Transverse colon (tissue), 4 donors: ENCODE measurements around the gene HTR2B. TPM values are rescaled to one million over a fixed set of nuclear protein-coding genes. Genes with fewer than 3 reads are reported as not detected.
"Not testable (repeated sequence)": the region's sequence is repeated elsewhere in the genome, so short reads cannot be mapped to it uniquely, and the experiment has no call there.

ENCODE experiments used
- DNase-seq: peaks from one replicate; pipeline ENCODE4 v3.0.0-alpha.2; 2019
- H3K27ac ChIP-seq, 4 donors: fragments of 200-600 bp; sonication (generic); 2 replicates each; pipeline ENCODE4 v1.5.1; 2016 to 2018; ENCODE audit warnings: inconsistent platforms in 4 of 4
- H3K27me3 ChIP-seq: fragments of 200-600 bp; sonication (generic); 2 replicates; pipeline ENCODE4 v1.5.1; 2017; ENCODE audit warnings: inconsistent platforms
- H3K36me3 ChIP-seq, 4 donors: fragments of 200-600 bp; sonication (generic); 2 replicates each; pipeline ENCODE4 v1.5.1; 2017 to 2019; ENCODE audit warnings: inconsistent platforms in 4 of 4
- H3K4me1 ChIP-seq, 4 donors: fragments of 200-600 bp; sonication (generic); 2 replicates each; pipeline ENCODE4 v1.5.1; 2017 to 2020; ENCODE audit warnings: inconsistent platforms in 4 of 4
- H3K4me3 ChIP-seq, 4 donors: fragments of 200-600 bp; sonication (generic); 1 replicate in 1 of 4; 2 replicates in 3 of 4; pipeline versions ENCODE4 v1.5.1 to v1.6.1; 2017 to 2019; ENCODE audit warnings: inconsistent platforms in 4 of 4
- H3K9me3 ChIP-seq, 2 donors: fragments of 200-600 bp; sonication (generic); 2 replicates each; pipeline ENCODE4 v1.5.1; 2017 to 2019; ENCODE audit warnings: inconsistent platforms in 2 of 2
- EP300 ChIP-seq: sonication (generic); formaldehyde crosslinking; IDR thresholded peaks from one replicate; pipeline ENCODE4 v1.6.1; 2017; ENCODE audit warnings: antibody characterized with exemption, low read depth
- POLR2A ChIP-seq: fragments of 450-650 bp; IDR thresholded peaks from one replicate; pipeline ENCODE4 v1.6.1; 2016; ENCODE audit warnings: antibody characterized with exemption, mild to moderate bottlenecking, moderate library complexity
- POLR2AphosphoS5 ChIP-seq, 3 donors: sonication (generic); formaldehyde crosslinking; IDR thresholded peaks; one replicate each; pipeline ENCODE4 v1.6.1; 2016; ENCODE audit warnings: antibody characterized with exemption in 3 of 3
- WGBS, 2 donors: methylation state at CpG; one replicate each; pipeline ENCODE4 v1.1.5; 2018; ENCODE audit warnings: low coverage in 1 of 2; 5-methylcytosine and 5-hydroxymethylcytosine counted together
- in situ Hi-C, 4 donors: fragments of 200-750 bp; cut with MboI; loops; one replicate each; pipeline versions ENCODE4 v1.15.0 to v1.15.1; 2017; ENCODE audit warnings: low sequenced_read_pairs in 3 of 4, low pct_ligation_motif_present in 1 of 4, low pct_unique_long_range_greater_than_20kb in 1 of 4
- intact Hi-C: fragments of 100-400 bp; cut with DNase I; formaldehyde crosslinking; loops from one replicate; pipeline ENCODE4 v1.15.1; 2023; ENCODE audit warnings: low total_unique reads
- total RNA-seq, 4 donors: library from RNA; depleted of rRNA; stranded (reverse); fragments of >200 nt; gene quantifications; one replicate each; pipeline ENCODE4 v1.1.0, GENCODE V29; 2016
- TF ChIP-seq, protein P1 (sequence below), 5 experiments: fragments of 200-600 bp in 3 of 5; fragments of 450-650 bp in 2 of 5; sonication (generic) in 3 of 5; IDR thresholded peaks; 1 replicate in 2 of 5; 2 replicates in 3 of 5; pipeline ENCODE4 v1.5.1; 2016 to 2017; ENCODE audit warnings: antibody characterized with exemption in 5 of 5, inconsistent platforms in 3 of 5, mild to moderate bottlenecking in 2 of 5, moderate library complexity in 1 of 5

The HTR2B gene
- total RNA-seq, 4 donors from 2014 or later = 0.40 to 6.2 (median 0.82) TPM; not detected in 1

GRCh38 chr2:231104115-231104713 is 20.6 kb downstream of the HTR2B start:
- no peak for TF ChIP-seq POLR2AphosphoS5 (IDR thresholded peaks at IDR 0.05)
- TF ChIP-seq, protein P1, sequence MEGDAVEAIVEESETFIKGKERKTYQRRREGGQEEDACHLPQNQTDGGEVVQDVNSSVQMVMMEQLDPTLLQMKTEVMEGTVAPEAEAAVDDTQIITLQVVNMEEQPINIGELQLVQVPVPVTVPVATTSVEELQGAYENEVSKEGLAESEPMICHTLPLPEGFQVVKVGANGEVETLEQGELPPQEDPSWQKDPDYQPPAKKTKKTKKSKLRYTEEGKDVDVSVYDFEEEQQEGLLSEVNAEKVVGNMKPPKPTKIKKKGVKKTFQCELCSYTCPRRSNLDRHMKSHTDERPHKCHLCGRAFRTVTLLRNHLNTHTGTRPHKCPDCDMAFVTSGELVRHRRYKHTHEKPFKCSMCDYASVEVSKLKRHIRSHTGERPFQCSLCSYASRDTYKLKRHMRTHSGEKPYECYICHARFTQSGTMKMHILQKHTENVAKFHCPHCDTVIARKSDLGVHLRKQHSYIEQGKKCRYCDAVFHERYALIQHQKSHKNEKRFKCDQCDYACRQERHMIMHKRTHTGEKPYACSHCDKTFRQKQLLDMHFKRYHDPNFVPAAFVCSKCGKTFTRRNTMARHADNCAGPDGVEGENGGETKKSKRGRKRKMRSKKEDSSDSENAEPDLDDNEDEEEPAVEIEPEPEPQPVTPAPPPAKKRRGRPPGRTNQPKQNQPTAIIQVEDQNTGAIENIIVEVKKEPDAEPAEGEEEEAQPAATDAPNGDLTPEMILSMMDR (IDR thresholded peaks at IDR 0.05) = peak; percentile 83 to 91 (median 85)
- Histone ChIP-seq H3K4me3 (no peak overlapping the region), H3K9me3 (peaks cover 3 to 5% of the 10 kb centered on the region in 2 donors), H3K27ac (peak overlapping the region; percentile 54 to 60 (median 58)), H3K36me3 (peaks cover 0 to 14% (median 2%) of the 10 kb centered on the region in 4 donors), H3K27me3 (no peaks in the 10 kb centered on the region), H3K4me1 (peaks cover 3 to 37% (median 20%) of the 10 kb centered on the region in 4 donors)
- WGBS, 2 donors = 4 to 11% methylated on average over 3 of the region's 3 CpGs
- in situ Hi-C loops = loop anchor here (10.0 to 25.0 kb wide), 5 partner anchors 91 to 341 kb away; partner anchors contain the start of gene ARMC9 (in 1 of the 4)
- peak; percentile 75 for DNase-seq
- intact Hi-C loops = loop anchor here (5.0 to 10.0 kb wide), 2 partner anchors 191 to 308 kb away; no protein-coding TSS in a partner anchor

GRCh38 chr2:231102772-231103171 is 22.1 kb downstream of the HTR2B start:
- in situ Hi-C loops = loop anchor here (10.0 to 25.0 kb wide), 5 partner anchors 92 to 342 kb away; partner anchors contain the start of gene ARMC9 (in 1 of the 4)
- Histone ChIP-seq H3K9me3 (peaks cover 5 to 6% of the 10 kb centered on the region in 2 donors), H3K27ac (peak overlapping the region; percentile 54 to 60 (median 58)), H3K4me3 (no peak overlapping the region), H3K36me3 (peaks cover 0 to 10% (median 2%) of the 10 kb centered on the region in 4 donors), H3K4me1 (peaks cover 3 to 37% (median 19%) of the 10 kb centered on the region in 4 donors), H3K27me3 (no peaks in the 10 kb centered on the region)
- no peak for TF ChIP-seq POLR2A
- DNase-seq = no peak
- 81 to 85% methylated on average over 2 of the region's 2 CpGs for WGBS, 2 donors
- intact Hi-C loops = loop anchor here (5.0 to 10.0 kb wide), 2 partner anchors 192 to 310 kb away; no protein-coding TSS in a partner anchor

GRCh38 chr2:231100990-231101389 is 23.9 kb downstream of the HTR2B start:
- 60 to 80% methylated on average over 2 to 4 of the region's 4 CpGs for WGBS, 2 donors
- no peak for DNase-seq
- Histone ChIP-seq H3K36me3 (peaks cover 0 to 16% (median 2%) of the 10 kb centered on the region in 4 donors), H3K9me3 (peaks cover 5 to 6% of the 10 kb centered on the region in 2 donors), H3K4me1 (peaks cover 3 to 42% (median 17%) of the 10 kb centered on the region in 4 donors), H3K27ac (peak overlapping the region; percentile 56 to 64 (median 58)), H3K4me3 (no peak overlapping the region), H3K27me3 (no peaks in the 10 kb centered on the region)
- intact Hi-C loops (loop anchor here (5.0 to 10.0 kb wide), 2 partner anchors 194 to 311 kb away; no protein-coding TSS in a partner anchor), in situ Hi-C loops (loop anchor here (10.0 to 25.0 kb wide), 5 partner anchors 94 to 344 kb away; partner anchors contain the start of gene ARMC9 (in 1 of the 4))
- TF ChIP-seq POLR2A (no peak), EP300 (no peak), POLR2AphosphoS5 (IDR thresholded peaks at IDR 0.05) (no peak)
- TF ChIP-seq, protein P1 (IDR thresholded peaks at IDR 0.05) = no peak

- Histone ChIP-seq H3K27ac (peak overlapping the region; percentile 56 to 64 (median 58)), H3K36me3 (peaks cover 0 to 16% (median 2%) of the 10 kb centered on the region in 4 donors), H3K4me1 (peaks cover 3 to 49% (median 19%) of the 10 kb centered on the region in 4 donors)
- H3K9me3 ChIP-seq, H3K4me3 ChIP-seq, DNase-seq, H3K27me3 ChIP-seq: not testable (repeated sequence)
- intact Hi-C loops (loop anchor here (5.0 to 10.0 kb wide), 2 partner anchors 194 to 312 kb away; no protein-coding TSS in a partner anchor), in situ Hi-C loops (loop anchor here (10.0 to 25.0 kb wide), 5 partner anchors 94 to 344 kb away; partner anchors contain the start of gene ARMC9 (in 1 of the 4))
- WGBS, 2 donors = 72% methylated on average over 2 of the region's 2 CpGs; no CpG with 5 or more reads in 1 of the 2 donors
These were observed 24.5 kb downstream of the HTR2B start for GRCh38 chr2:231100321-231100720.

- Histone ChIP-seq H3K27me3 (no peaks in the 10 kb centered on the region), H3K4me3 (no peak overlapping the region), H3K9me3 (peaks cover 5 to 6% of the 10 kb centered on the region in 2 donors), H3K4me1 (peaks cover 3 to 53% (median 21%) of the 10 kb centered on the region in 4 donors), H3K36me3 (peaks cover 0 to 16% (median 2%) of the 10 kb centered on the region in 4 donors), H3K27ac (peak overlapping the region in 3 of 4 donors; percentile 14 to 64 (median 33))
- WGBS, 2 donors = 93 to 100% methylated on average over 3 to 8 of the region's 8 CpGs
- DNase-seq = no peak
- TF ChIP-seq, protein P1 (IDR thresholded peaks at IDR 0.05) = peak in 1 of 5 experiments; percentile 22
- TF ChIP-seq EP300 (no peak), POLR2AphosphoS5 (IDR thresholded peaks at IDR 0.05) (no peak)
- in situ Hi-C loops = loop anchor here (10.0 to 25.0 kb wide), 6 partner anchors 95 to 345 kb away; partner anchors contain the start of gene ARMC9 (in 1 of the 4)
- intact Hi-C loops = loop anchor here (5.0 to 10.0 kb wide), 2 partner anchors 195 to 312 kb away; no protein-coding TSS in a partner anchor
These were observed 24.9 kb downstream of the HTR2B start for GRCh38 chr2:231099918-231100317.
